GM19395 (cell line): ENCODE data around the gene MARCO.

Source experiments
- ATAC-seq: cut with Tn5 transposase; IDR thresholded peaks from one replicate; pipeline ENCODE4 v1.9.1; 2021; ENCODE audit warnings: mild to moderate bottlenecking, moderate library complexity; ENCODE audit not compliant: unreplicated experiment

The MARCO gene

DNA sequence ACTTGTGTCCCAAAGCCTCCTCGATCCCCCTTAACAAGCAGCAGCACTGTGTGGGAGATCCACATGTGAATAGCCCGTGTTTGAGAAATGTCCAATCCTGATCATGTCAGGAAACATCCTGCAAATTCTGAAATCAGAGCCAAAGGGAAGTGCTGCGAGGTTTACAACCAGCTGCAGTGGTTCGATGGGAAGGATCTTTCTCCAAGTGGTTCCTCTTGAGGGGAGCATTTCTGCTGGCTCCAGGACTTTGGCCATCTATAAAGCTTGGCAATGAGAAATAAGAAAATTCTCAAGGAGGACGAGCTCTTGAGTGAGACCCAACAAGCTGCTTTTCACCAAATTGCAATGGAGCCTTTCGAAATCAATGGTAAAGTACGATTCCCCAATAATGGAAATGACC lies at the start of gene MARCO:
MARCO (plus strand) TSS at position 164 of the 400 bp plus-strand sequence; CDS start at position 271, 107 bp downstream.
- ATAC-seq, result no peak

- no peak for ATAC-seq
Observed at GRCh38 chr2:118893100-118893499, 48.9 kb upstream of the MARCO start.

GRCh38 chr2:118902266-118903028 lies 39.5 kb upstream of the MARCO start:
- ATAC-seq, result no peak

DNA sequence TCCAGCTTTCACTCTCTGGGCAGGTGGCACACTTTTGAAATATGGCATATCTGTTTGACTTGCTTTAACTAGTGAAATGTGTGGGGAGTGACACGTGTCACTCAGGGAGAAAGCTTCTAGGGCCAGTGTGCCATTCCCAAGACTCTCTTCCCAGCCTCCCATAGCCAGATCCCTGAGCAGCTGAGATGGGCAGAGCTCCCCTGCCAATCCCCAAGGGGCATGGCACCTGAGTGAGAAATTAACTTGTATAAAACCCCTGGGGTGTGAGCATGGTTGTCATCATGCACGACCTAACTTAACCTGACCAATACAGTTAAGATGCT lies 39.0 kb upstream of the MARCO start:
- no peak for ATAC-seq

DNA sequence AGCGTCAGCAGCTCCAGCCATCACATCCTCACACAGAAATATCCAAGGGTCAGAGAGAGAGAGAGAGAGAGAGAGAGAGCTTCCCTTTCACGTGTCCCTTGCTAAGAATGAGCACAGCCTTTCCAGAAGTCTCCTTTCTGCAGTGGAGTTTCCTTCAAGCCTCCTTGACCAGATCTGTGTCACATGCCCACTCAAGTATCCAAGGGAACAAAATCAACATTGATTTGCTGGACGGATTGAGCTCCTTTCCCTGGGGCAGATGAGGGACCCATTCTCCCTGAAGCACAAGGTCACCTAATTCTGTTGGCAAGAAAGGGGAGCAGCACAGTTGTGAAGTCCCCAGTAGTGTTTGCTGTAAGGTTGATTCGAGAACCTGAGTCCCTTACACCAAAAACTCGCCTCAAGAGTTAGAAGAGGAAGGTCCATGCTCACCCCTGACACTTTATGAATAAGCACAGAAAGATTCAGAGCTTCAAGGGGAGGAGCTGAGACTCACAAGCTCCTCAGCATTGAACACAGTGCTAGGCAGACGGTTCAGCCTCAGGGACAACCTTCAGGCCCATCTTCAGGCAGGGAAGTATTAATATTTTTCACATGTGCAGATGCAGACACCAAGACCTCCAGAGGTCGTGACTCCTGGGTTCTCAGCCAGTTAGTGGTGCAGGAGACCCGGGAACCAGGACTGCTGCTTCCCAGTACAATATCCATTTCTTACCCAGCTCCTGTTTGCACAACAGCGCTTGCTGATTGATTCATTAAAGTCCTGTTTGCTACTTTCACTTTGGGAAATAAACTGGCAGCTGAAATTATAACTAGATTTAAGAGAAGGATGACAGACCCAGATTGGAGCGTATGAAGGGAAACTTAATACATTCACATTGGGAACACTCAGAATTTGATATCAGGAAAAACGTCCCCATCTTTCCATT lies 38.2 kb upstream of the MARCO start:
- no peak for ATAC-seq

DNA sequence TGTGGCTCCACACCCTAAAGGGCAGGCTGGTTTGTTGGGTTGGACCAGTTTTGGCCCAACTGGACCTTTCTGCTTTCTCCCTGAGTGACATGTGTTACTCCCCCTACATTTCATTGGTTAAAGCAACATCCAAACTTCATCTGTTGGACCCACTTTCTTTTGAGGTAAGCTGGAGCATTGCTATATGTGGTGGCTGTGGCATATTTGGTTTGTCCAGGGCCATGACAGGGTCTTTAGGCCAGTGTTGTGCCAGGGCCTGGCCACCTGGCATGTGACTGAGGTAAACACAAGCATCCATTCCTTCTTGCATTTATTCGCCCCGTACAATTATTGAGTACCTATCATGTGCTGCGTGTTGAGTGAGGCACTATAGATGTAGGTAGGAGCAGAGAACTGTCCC lies 36.8 kb upstream of the MARCO start:
- no peak for ATAC-seq

DNA sequence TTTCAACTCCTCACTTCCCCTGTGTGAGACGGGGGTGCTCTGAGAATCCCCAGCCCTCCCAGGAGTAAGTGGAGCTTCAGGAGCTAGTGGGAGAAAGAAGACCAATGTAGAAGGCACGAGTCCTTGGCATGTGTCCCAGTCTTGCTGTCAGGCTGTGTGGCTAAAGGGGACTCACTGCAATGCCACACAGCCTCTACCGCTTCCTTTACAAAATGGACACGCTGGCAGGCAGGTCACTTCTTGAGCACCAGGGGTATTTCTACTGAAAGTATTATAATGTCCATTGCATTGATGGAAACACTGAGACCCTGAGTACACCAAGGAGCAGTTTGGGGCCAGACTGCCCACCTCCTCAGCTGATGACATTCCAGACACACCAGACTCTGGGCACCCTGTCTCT lies 35.8 kb upstream of the MARCO start:
- no peak for ATAC-seq

DNA sequence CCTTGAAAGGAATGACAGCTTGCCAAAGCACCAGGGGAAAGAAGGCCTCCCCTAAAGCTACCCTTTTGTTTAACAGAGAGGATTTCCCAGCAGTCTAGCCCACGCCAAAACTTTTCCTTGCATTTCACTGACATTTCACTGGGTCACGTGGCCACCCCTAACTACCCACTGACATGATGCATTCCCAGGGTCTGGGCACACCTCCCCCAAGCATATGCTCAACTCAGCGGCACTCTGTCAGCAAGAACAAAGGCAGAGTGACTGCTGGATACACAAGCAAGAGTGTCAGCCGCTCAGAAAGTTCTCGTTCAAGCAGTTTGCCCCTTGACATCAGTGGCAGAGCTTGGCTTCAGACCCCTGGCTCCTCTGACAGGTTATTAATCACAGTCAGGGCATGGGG lies 34.2 kb upstream of the MARCO start:
- no peak for ATAC-seq

DNA sequence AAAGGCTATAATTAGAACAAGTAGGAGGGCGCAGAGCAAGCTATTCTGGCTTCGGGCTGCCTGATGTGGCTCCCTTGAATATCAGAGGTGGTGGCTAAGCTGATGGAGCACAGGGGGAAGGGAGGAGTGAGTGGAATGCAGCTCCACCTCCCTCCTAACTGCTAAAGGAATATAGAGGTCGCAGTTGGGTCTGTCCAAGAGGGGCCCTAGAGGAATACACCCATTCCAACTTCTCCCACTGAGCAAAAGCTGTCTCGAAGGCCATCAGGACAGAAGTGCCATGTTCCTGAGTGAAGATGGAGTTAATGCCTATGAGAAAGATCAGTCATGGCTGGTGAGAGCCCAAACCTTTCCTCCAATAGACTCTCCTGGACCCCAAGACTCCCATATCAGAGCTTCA lies 32.8 kb upstream of the MARCO start:
- ATAC-seq, result no peak

DNA sequence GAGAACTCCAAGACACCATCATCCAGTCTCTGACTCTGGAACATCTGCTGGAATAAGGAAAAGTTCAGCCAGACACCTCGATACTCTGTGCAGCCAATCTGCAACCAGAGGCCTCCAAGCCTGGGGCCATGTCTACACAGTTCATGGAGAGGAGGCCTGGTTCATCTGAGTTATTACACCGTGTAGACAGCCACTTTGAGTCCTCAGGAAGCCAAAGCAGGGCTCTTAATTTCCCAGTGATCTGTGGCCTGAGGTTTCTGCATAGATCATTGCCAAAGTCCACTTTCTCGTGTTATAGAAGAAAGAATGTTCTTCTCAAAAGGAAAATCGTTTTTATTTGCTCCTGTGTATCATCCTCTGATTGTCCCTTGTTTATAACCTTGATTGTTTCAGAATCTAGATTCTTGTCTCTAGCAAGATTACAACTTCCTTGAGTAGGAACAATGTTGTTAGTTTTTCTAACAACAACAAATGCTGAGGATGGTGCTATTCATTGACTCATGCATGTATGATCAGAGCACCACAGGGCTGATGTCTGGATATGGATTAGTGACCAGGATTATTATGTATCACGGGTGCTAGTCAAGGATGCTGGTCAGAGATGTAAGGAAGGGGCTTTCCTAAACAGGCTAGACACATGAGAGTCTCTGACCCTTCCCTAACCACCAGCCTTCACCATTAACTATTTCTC lies 30.7 kb upstream of the MARCO start:
- no peak for ATAC-seq

GRCh38 chr2:118911936-118912335 lies 30.1 kb upstream of the MARCO start:
- ATAC-seq, result no peak

DNA sequence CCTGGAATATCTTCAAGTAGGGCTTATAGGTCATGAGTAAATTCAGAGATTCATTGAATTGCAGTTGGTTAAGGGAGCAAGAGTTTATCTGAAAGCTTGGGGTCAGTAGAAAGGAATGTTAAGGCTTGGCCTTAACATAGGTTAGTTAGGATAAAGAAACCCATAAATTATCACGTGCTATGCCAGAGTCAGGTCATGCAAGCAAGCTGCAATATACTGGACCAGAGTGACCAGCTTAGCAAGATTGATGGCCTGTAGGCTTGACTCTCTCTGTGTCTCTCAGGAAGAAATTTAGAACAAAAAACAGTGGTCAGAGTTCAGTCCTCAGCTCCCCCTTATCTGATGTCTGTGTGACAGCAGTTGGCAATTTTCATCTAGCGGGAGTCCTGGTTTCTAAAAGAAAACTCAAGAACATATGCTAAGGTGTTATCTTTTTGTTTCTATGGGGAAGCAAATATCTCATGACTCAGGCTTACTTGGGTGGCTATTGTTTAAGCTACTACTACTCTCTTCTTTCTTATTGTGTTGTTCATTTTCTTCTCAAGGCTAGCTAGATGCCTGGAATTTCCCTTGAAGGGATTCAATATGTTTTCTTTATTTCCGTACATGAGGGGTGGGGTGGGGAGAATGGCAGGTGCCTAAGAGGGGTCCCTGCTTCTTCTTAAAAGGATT lies 28.7 kb upstream of the MARCO start:
- ATAC-seq, result no peak

- no peak for ATAC-seq
Observed at GRCh38 chr2:118913803-118914645, 28.0 kb upstream of the MARCO start.

DNA sequence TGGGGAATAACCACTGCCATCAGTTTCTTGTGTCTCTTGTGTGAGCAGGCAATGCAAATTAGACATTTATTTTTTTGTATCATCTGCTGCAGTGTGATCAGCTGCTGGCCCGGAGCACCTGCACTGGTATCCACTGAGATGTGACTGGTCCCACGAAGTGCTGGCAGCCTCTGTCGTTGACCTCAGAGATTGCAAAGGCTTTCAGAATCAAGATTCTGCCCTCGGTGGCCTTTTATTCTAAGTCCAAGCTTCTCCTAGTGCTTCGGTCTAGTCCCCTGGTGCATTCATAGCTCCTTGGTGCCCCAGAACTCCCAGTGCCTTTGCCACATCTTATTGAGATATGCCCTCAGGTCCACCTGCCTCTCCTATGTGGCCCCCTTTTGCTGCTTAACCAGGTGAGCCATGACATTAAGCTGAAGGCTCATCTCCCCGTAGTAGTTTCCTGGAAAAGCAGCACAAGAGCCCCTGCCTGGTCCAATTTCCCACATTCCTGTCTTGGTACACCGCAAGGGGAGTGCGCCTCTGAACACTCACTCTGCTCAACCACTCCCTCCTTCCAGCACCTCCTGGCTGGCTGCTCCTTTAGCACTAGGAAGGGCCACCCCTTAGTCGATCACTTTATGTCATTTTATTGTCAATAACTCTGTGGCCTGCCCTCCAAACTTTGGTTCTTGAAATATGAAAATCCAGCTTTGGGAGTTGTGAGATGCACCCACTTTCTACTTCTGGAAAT lies 27.1 kb upstream of the MARCO start:
- no peak for ATAC-seq

GRCh38 chr2:118918017-118918416 lies 24.0 kb upstream of the MARCO start:
- ATAC-seq, result no peak

DNA sequence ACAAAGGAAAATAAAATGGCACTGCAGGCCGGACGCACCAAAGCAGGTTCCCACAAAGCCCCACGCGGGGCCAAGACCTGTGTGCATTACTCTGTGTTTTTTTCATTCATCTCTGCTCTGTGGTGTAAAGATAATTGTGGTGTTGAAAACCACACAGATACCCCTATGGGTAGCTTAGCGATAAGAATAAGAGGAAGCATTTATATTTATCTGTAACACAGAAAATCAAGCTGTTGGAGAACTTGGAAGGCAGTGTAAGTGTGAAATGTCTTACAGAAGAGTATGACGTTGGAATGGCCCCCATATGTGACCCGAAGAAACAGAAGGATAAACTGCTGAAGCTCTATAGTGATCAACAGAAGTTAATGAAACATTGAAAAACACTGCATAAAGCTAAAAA lies 20.3 kb upstream of the MARCO start:
- no peak for ATAC-seq

GRCh38 chr2:118922254-118922653 lies 19.7 kb upstream of the MARCO start:
- ATAC-seq, result no peak

- ATAC-seq, result no peak
Observed at GRCh38 chr2:118923371-118923770, 18.6 kb upstream of the MARCO start.

GRCh38 chr2:118925476-118925875 lies 16.5 kb upstream of the MARCO start:
- ATAC-seq, result no peak
